SHP77 (cell line): Measurements from ENCODE around the gene AADACL3.

ENCODE experiments used
- DNase-seq, 2 experiments: peaks; one replicate each; lab custom pipeline; 2025; lab: John Stamatoyannopoulos, UW

The AADACL3 gene

GRCh38 chr1:12769031-12769430 is 53.1 kb downstream of the AADACL3 start:
- DNase-seq: no peak

GRCh38 chr1:12769976-12770505 is 54.1 kb downstream of the AADACL3 start:
- no peak for DNase-seq

- no peak for DNase-seq
Measured at GRCh38 chr1:12770620-12771019, 54.7 kb downstream of the AADACL3 start.

- no peak for DNase-seq
Measured at GRCh38 chr1:12771186-12771585, 55.3 kb downstream of the AADACL3 start.

- DNase-seq: no peak
Measured at GRCh38 chr1:12772520-12772919, 56.6 kb downstream of the AADACL3 start.

GRCh38 chr1:12773438-12773837 is 57.5 kb downstream of the AADACL3 start, which contains the start of gene PRAMEF12:
Gene PRAMEF12, plus strand, starts transcription at chr1:12773738. Its CDS starts 1,130 bp downstream, at chr1:12774868.
- DNase-seq: no peak

- DNase-seq: no peak
Measured at GRCh38 chr1:12774801-12775345, 59.0 kb downstream of the AADACL3 start.

- no peak for DNase-seq
Measured at GRCh38 chr1:12775443-12775842, 59.5 kb downstream of the AADACL3 start.

GRCh38 chr1:12776801-12777557 is 61.1 kb downstream of the AADACL3 start:
- no peak for DNase-seq
